WTC11 (cell line): Measurements from ENCODE around the gene SCOC.

ENCODE experiments used
- ATF1 ChIP-seq: sonication (generic); formaldehyde crosslinking; IDR thresholded peaks from 2 replicates; pipeline ENCODE4 v1.8.1; 2023; ENCODE audit warnings: mild to moderate bottlenecking, moderate library complexity, missing genetic modification reagents
- ESRRA ChIP-seq: sonication (generic); formaldehyde crosslinking; IDR thresholded peaks from 2 replicates; pipeline ENCODE4 v1.8.1; 2022; ENCODE audit warnings: mild to moderate bottlenecking, missing genetic modification reagents, borderline replicate concordance
- JUN ChIP-seq: sonication (generic); formaldehyde crosslinking; IDR thresholded peaks from 2 replicates; pipeline ENCODE4 v1.8.0; 2023; ENCODE audit warnings: mild to moderate bottlenecking, missing genetic modification reagents
- KAT7 ChIP-seq: sonication (generic); formaldehyde crosslinking; IDR thresholded peaks from 2 replicates; pipeline ENCODE4 v1.8.1; 2023; ENCODE audit warnings: missing genetic modification reagents, mild to moderate bottlenecking, borderline replicate concordance
- MAX ChIP-seq: sonication (generic); formaldehyde crosslinking; IDR thresholded peaks from 2 replicates; pipeline ENCODE4 v1.8.0; 2022; ENCODE audit warnings: mild to moderate bottlenecking, missing genetic modification reagents
- MLX ChIP-seq: sonication (generic); formaldehyde crosslinking; IDR thresholded peaks from 2 replicates; pipeline ENCODE4 v1.8.1; 2023; ENCODE audit warnings: mild to moderate bottlenecking, missing genetic modification reagents, moderate library complexity
- MXD4 ChIP-seq: fragments of 250-450 bp; sonication (Bioruptor Pico); IDR thresholded peaks from 2 replicates; pipeline ENCODE4 v1.8.0; 2021; ENCODE audit warnings: mild to moderate bottlenecking, moderate library complexity, borderline replicate concordance
- SMAD3 ChIP-seq: sonication (generic); formaldehyde crosslinking; IDR thresholded peaks from 2 replicates; pipeline ENCODE4 v1.8.0; 2022; ENCODE audit warnings: missing genetic modification reagents, mild to moderate bottlenecking, borderline replicate concordance
- TEAD4 ChIP-seq: sonication (generic); formaldehyde crosslinking; IDR thresholded peaks from 2 replicates; pipeline ENCODE4 v1.8.0; 2022; ENCODE audit warnings: mild to moderate bottlenecking, missing genetic modification reagents
- TF ChIP-seq, protein P1 (sequence below): fragments of 200-600 bp; IDR thresholded peaks from 2 replicates; pipeline ENCODE4 v1.8.0; 2022; ENCODE audit warnings: antibody characterized with exemption
- TF ChIP-seq, protein P2 (sequence below): sonication (generic); formaldehyde crosslinking; IDR thresholded peaks from 2 replicates; pipeline ENCODE4 v1.8.1; 2022; ENCODE audit warnings: low read depth, missing genetic modification reagents, borderline replicate concordance
- TF ChIP-seq, protein P3 (sequence below): sonication (generic); formaldehyde crosslinking; IDR thresholded peaks from 2 replicates; pipeline ENCODE4 v1.8.1; 2023; ENCODE audit warnings: mild to moderate bottlenecking, missing genetic modification reagents, moderate library complexity
- TF ChIP-seq, protein P4 (sequence below): sonication (generic); formaldehyde crosslinking; IDR thresholded peaks from 2 replicates; pipeline ENCODE4 v1.8.1; 2023; ENCODE audit warnings: mild to moderate bottlenecking, missing genetic modification reagents, borderline replicate concordance
- TF ChIP-seq, protein P5 (sequence below): sonication (generic); formaldehyde crosslinking; IDR thresholded peaks from 2 replicates; pipeline ENCODE4 v1.8.1; 2022; ENCODE audit warnings: low read depth, mild to moderate bottlenecking, moderate library complexity, missing genetic modification reagents, borderline replicate concordance

DNA sequence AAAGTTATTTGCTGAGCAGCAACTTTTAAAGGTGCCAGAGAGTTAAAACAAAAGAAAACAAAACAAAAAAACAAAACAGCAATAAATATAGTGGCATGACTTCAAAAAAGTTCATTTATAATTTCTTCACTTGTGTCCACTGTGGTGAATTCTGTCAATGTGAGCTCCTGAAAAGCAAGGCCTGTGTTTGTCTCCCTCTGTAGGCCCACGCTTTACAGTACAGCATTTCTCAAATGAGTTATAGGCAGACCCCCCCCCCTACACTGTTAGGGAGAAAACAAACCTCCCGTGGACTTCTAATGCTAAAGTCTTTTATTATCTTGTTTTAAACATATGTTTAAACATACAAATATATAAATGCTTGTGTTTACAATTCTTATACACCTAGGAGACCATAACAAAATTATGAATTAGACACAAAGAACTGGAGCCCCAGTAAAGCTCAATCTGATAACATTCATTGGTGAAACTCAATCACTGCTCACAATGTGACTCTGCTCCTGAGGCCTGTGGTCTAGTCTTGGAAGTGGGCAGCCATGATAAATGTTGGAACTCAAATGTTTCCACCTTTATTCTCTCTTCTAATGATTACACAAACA lies 47.0 kb upstream of the SCOC start:
- TF ChIP-seq MAX (CRISPR knock-in tag) (no peak), KAT7 (CRISPR knock-in tag) (no peak), JUN (CRISPR knock-in tag) (no peak), ESRRA (no peak), MXD4 (no peak), SMAD3 (CRISPR knock-in tag) (no peak), ATF1 (CRISPR knock-in tag) (no peak), MLX (no peak), TEAD4 (no peak)
- TF ChIP-seq, protein P1, sequence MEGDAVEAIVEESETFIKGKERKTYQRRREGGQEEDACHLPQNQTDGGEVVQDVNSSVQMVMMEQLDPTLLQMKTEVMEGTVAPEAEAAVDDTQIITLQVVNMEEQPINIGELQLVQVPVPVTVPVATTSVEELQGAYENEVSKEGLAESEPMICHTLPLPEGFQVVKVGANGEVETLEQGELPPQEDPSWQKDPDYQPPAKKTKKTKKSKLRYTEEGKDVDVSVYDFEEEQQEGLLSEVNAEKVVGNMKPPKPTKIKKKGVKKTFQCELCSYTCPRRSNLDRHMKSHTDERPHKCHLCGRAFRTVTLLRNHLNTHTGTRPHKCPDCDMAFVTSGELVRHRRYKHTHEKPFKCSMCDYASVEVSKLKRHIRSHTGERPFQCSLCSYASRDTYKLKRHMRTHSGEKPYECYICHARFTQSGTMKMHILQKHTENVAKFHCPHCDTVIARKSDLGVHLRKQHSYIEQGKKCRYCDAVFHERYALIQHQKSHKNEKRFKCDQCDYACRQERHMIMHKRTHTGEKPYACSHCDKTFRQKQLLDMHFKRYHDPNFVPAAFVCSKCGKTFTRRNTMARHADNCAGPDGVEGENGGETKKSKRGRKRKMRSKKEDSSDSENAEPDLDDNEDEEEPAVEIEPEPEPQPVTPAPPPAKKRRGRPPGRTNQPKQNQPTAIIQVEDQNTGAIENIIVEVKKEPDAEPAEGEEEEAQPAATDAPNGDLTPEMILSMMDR = no peak; the same call in 1 of the 2 replicates
- TF ChIP-seq, protein P2, sequence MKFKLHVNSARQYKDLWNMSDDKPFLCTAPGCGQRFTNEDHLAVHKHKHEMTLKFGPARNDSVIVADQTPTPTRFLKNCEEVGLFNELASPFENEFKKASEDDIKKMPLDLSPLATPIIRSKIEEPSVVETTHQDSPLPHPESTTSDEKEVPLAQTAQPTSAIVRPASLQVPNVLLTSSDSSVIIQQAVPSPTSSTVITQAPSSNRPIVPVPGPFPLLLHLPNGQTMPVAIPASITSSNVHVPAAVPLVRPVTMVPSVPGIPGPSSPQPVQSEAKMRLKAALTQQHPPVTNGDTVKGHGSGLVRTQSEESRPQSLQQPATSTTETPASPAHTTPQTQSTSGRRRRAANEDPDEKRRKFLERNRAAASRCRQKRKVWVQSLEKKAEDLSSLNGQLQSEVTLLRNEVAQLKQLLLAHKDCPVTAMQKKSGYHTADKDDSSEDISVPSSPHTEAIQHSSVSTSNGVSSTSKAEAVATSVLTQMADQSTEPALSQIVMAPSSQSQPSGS (CRISPR knock-in tag) = no peak
- TF ChIP-seq, protein P3, sequence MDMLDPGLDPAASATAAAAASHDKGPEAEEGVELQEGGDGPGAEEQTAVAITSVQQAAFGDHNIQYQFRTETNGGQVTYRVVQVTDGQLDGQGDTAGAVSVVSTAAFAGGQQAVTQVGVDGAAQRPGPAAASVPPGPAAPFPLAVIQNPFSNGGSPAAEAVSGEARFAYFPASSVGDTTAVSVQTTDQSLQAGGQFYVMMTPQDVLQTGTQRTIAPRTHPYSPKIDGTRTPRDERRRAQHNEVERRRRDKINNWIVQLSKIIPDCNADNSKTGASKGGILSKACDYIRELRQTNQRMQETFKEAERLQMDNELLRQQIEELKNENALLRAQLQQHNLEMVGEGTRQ (CRISPR knock-in tag) = no peak
- TF ChIP-seq, protein P4, sequence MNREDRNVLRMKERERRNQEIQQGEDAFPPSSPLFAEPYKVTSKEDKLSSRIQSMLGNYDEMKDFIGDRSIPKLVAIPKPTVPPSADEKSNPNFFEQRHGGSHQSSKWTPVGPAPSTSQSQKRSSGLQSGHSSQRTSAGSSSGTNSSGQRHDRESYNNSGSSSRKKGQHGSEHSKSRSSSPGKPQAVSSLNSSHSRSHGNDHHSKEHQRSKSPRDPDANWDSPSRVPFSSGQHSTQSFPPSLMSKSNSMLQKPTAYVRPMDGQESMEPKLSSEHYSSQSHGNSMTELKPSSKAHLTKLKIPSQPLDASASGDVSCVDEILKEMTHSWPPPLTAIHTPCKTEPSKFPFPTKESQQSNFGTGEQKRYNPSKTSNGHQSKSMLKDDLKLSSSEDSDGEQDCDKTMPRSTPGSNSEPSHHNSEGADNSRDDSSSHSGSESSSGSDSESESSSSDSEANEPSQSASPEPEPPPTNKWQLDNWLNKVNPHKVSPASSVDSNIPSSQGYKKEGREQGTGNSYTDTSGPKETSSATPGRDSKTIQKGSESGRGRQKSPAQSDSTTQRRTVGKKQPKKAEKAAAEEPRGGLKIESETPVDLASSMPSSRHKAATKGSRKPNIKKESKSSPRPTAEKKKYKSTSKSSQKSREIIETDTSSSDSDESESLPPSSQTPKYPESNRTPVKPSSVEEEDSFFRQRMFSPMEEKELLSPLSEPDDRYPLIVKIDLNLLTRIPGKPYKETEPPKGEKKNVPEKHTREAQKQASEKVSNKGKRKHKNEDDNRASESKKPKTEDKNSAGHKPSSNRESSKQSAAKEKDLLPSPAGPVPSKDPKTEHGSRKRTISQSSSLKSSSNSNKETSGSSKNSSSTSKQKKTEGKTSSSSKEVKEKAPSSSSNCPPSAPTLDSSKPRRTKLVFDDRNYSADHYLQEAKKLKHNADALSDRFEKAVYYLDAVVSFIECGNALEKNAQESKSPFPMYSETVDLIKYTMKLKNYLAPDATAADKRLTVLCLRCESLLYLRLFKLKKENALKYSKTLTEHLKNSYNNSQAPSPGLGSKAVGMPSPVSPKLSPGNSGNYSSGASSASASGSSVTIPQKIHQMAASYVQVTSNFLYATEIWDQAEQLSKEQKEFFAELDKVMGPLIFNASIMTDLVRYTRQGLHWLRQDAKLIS = no peak
- TF ChIP-seq, protein P5, sequence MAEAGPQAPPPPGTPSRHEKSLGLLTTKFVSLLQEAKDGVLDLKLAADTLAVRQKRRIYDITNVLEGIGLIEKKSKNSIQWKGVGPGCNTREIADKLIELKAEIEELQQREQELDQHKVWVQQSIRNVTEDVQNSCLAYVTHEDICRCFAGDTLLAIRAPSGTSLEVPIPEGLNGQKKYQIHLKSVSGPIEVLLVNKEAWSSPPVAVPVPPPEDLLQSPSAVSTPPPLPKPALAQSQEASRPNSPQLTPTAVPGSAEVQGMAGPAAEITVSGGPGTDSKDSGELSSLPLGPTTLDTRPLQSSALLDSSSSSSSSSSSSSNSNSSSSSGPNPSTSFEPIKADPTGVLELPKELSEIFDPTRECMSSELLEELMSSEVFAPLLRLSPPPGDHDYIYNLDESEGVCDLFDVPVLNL = no peak
